GM21717 (cell line): Measurements from ENCODE around the gene HMGXB3.
"Not testable (repeated sequence)": the region's sequence is repeated elsewhere in the genome, so short reads cannot be mapped to it uniquely, and the experiment has no call there.

Source experiments
- ATAC-seq: cut with Tn5 transposase; IDR thresholded peaks from one replicate; pipeline ENCODE4 v1.9.1; 2021; ENCODE audit warnings: mild to moderate bottlenecking, moderate library complexity; ENCODE audit not compliant: unreplicated experiment

The HMGXB3 gene

GRCh38 chr5:150050172-150050811 lies 49.8 kb downstream of the HMGXB3 start:
- not testable (repeated sequence) for ATAC-seq

- ATAC-seq: no peak
Observed at GRCh38 chr5:150051657-150052195, 51.2 kb downstream of the HMGXB3 start.

GRCh38 chr5:150052226-150052955 lies 51.9 kb downstream of the HMGXB3 start:
- ATAC-seq: no peak

- no peak for ATAC-seq
Observed at GRCh38 chr5:150052956-150053712, 52.6 kb downstream of the HMGXB3 start.

GRCh38 chr5:150053713-150054392 lies 53.3 kb downstream of the HMGXB3 start:
- ATAC-seq: no peak

- ATAC-seq: no peak
Observed at GRCh38 chr5:150054569-150054968, 54.0 kb downstream of the HMGXB3 start.

- no peak for ATAC-seq
Observed at GRCh38 chr5:150055326-150056074, 55.0 kb downstream of the HMGXB3 start.

GRCh38 chr5:150056075-150056443 lies 55.5 kb downstream of the HMGXB3 start:
- ATAC-seq: no peak

GRCh38 chr5:150057052-150057451 lies 56.5 kb downstream of the HMGXB3 start:
- ATAC-seq: no peak

GRCh38 chr5:150057511-150057910 lies 57.0 kb downstream of the HMGXB3 start:
- no peak for ATAC-seq

GRCh38 chr5:150057996-150058395 lies 57.5 kb downstream of the HMGXB3 start:
- ATAC-seq: no peak

GRCh38 chr5:150058480-150059126 lies 58.1 kb downstream of the HMGXB3 start:
- no peak for ATAC-seq

GRCh38 chr5:150059623-150060022 lies 59.1 kb downstream of the HMGXB3 start:
- no peak for ATAC-seq

GRCh38 chr5:150060471-150060870 lies 59.9 kb downstream of the HMGXB3 start:
- no peak for ATAC-seq

GRCh38 chr5:150061538-150061995 lies 61.0 kb downstream of the HMGXB3 start:
- ATAC-seq: no peak

GRCh38 chr5:150062216-150062922 lies 61.8 kb downstream of the HMGXB3 start:
- no peak for ATAC-seq

GRCh38 chr5:150063638-150064037 lies 63.1 kb downstream of the HMGXB3 start:
- no peak for ATAC-seq

- ATAC-seq: no peak
Observed at GRCh38 chr5:150064681-150065220, 64.2 kb downstream of the HMGXB3 start.

- ATAC-seq: no peak
Observed at GRCh38 chr5:150065346-150065745, 64.8 kb downstream of the HMGXB3 start.
